CD4-positive, alpha-beta T cell (primary cell): Measurements from ENCODE around the gene CYP21A2. TPM values are rescaled to one million over a fixed set of nuclear protein-coding genes. Genes with fewer than 3 reads are reported as not detected.

ENCODE experiments used
- ATAC-seq: fragments of 200-7000 bp; cut with Tn5 transposase; one replicate; pipeline ENCODE4 v1.10.0; 2022; ENCODE audit warnings: mild to moderate bottlenecking; ENCODE audit not compliant: poor library complexity
- CTCF ChIA-PET: fragments of 350-600 bp; sonication (Branson Sonifier 250); formaldehyde crosslinking; loops from one replicate; lab custom pipeline; 2021; ENCODE audit warnings: antibody characterized with exemption, inconsistent platforms; lab: Charles Lee
- POLR2A ChIA-PET: fragments of 350-600 bp; sonication (Branson Sonifier 250); formaldehyde crosslinking; loops from one replicate; lab custom pipeline; 2021; ENCODE audit warnings: antibody characterized with exemption, inconsistent platforms; lab: Charles Lee
- DNase-seq, 14 experiments: peaks; one replicate each; pipeline ENCODE4 v3.0.0-alpha.2; 2013 to 2020; ENCODE audit warnings: mixed read lengths in 2 of 14
- H3K27ac ChIP-seq, 2 donors: one replicate each; pipeline versions ENCODE4 v1.5.1 to v1.7.0; 2013; ENCODE audit warnings: low read length in 2 of 2, low read depth in 1 of 2, mild to moderate bottlenecking in 1 of 2
- H3K27me3 ChIP-seq, 2 experiments: 1 replicate in 1 of 2; 2 replicates in 1 of 2; pipeline versions ENCODE4 v1.6.1 to v1.7.0; 2013; ENCODE audit warnings: low read length in 2 of 2, control low read depth in 1 of 2, mild to moderate bottlenecking in 1 of 2, moderate library complexity in 1 of 2; ENCODE audit not compliant: insufficient read depth in 2 of 2, control insufficient read depth in 1 of 2
- H3K36me3 ChIP-seq: one replicate; pipeline ENCODE4 v1.6.1; 2013; ENCODE audit warnings: low read length, control low read depth; ENCODE audit not compliant: insufficient read depth
- H3K4me1 ChIP-seq: one replicate; pipeline ENCODE4 v1.6.1; 2013; ENCODE audit warnings: low read length, control low read depth; ENCODE audit not compliant: insufficient read depth
- H3K4me3 ChIP-seq: one replicate; pipeline ENCODE4 v1.5.1; 2013; ENCODE audit warnings: mild to moderate bottlenecking, low read length, moderate library complexity
- H3K9me3 ChIP-seq, 2 experiments: 1 replicate in 1 of 2; 2 replicates in 1 of 2; pipeline versions ENCODE4 v1.6.1 to v1.7.0; 2013; ENCODE audit warnings: low read length in 2 of 2, mild to moderate bottlenecking in 2 of 2, control low read depth in 1 of 2, moderate library complexity in 1 of 2; ENCODE audit not compliant: control insufficient read depth in 1 of 2, insufficient read depth in 1 of 2
- H3K27ac Mint-ChIP-seq: one replicate; pipeline ENCODE4 v1.8.0; 2020; ENCODE audit warnings: mixed read lengths
- H3K27me3 Mint-ChIP-seq: one replicate; pipeline ENCODE4 v1.8.0; 2021; ENCODE audit warnings: mixed read lengths
- H3K36me3 Mint-ChIP-seq: one replicate; pipeline ENCODE4 v1.8.0; 2021; ENCODE audit warnings: low read depth, mixed read lengths
- H3K4me1 Mint-ChIP-seq: one replicate; pipeline ENCODE4 v1.8.0; 2021; ENCODE audit warnings: low read depth, mixed read lengths
- H3K4me3 Mint-ChIP-seq: one replicate; pipeline ENCODE4 v1.8.0; 2020; ENCODE audit warnings: mild to moderate bottlenecking, mixed read lengths
- H3K9me3 Mint-ChIP-seq: one replicate; pipeline ENCODE4 v1.8.0; 2020; ENCODE audit warnings: mixed read lengths
- CTCF ChIP-seq: fragments of 200-600 bp; IDR thresholded peaks from one replicate; pipeline ENCODE4 v1.8.0; 2022; ENCODE audit warnings: antibody characterized with exemption, mild to moderate bottlenecking
- intact Hi-C, 2 experiments: fragments of 100-400 bp; cut with DNase I in 1 of 2; cut with micrococcal nuclease in 1 of 2; formaldehyde crosslinking; loops; one replicate each; pipeline versions ENCODE4 v1.15.1 to v1.9.0; 2023 to 2025; cut with DNase I, micrococcal nuclease
- total RNA-seq, 174 experiments: library from RNA in 2 of 174; stranded (reverse) in 2 of 174; gene quantifications; one replicate each; pipeline ENCODE4 v1.2.3 and lab custom pipeline; 2021 to 2026

The CYP21A2 gene
- total RNA-seq, 2 experiments from 2014 or later = 0.17 to 0.36 TPM

DNA sequence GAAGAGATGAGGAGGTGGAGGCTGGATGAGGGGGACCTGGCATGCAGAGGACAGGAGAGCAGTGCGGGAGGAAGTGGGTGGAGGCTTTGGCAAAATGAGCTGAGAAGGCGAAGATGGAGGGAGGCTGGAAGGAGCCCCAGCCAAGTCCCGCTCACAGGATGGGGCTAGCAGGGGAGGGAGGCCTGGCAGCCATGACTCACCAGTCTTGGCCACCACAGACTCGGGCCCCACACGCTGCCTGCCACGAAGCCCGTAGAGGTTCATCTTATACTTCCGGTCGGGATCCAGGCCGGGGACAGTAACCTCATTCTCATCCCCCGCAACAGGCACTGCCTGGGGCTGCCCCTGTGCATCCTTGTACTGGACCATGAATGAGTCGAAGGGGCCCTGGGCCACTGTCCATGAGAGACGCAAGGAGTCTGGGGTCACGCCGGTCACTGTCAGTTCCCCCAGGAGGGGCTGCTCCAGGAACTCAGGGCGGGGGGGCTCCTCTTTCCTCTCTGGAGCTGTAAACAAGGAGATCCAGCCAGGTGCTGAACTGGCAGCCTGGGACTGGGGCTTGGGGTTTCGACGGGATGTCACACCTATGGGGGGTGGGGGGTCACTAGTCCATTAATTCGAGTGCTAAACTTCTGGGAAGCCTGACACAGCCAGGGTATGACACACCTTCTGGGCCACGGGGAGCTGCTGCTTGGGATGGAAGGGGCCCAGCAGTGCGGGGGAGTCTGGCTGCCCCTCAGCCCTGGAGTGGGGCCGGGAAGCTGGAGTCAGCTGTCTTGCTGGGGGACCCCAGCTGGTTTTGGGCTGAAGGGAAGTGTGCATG lies 43.2 kb downstream of the CYP21A2 start:
- H3K27me3 ChIP-seq = peaks cover 10 to 12% of the 10 kb centered on the region in 2 experiments
- H3K27ac Mint-ChIP-seq = no peak overlapping the region
- intact Hi-C loops = no loop called here
- H3K4me1 ChIP-seq = no peaks in the 10 kb centered on the region
- no peak for TF ChIP-seq CTCF
- ChIA-PET CTCF (interaction anchor here (0.9 kb wide), 1 partner anchor 22 kb away, joined by 3 read pairs; no protein-coding TSS in a partner anchor), POLR2A (no interaction called here)
- ATAC-seq = no peak
- H3K27ac ChIP-seq = no peak overlapping the region
- peaks cover 17% of the 10 kb centered on the region for H3K27me3 Mint-ChIP-seq
- H3K4me3 ChIP-seq = no peak overlapping the region
- no peaks in the 10 kb centered on the region for H3K9me3 ChIP-seq
- no peaks in the 10 kb centered on the region for H3K4me1 Mint-ChIP-seq
- no peak for DNase-seq
- H3K36me3 Mint-ChIP-seq = no peaks in the 10 kb centered on the region
- H3K4me3 Mint-ChIP-seq = no peak overlapping the region
- H3K36me3 ChIP-seq = no peaks in the 10 kb centered on the region
- no peaks in the 10 kb centered on the region for H3K9me3 Mint-ChIP-seq

DNA sequence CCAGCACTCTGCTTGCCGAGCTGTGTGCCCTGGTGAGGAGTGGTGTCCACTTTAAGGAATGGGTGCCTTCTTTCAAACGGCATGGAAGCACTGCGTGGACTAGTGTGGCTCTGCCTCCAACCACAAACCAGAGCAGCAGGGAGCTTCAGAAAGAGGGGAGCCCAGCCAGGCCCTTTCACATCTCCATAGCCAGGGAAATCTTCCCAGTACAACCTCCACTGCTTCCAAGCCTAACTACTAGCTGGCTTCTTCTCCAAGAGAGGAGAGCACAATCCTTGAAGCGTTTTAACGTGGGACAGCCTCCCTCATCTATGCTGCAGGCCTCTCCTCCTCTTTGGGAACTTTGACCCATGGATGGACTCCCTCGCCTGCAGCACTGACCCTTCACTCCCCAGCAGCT lies 44.3 kb downstream of the CYP21A2 start:
- ATAC-seq (no peak), DNase-seq (no peak)
- ChIA-PET POLR2A (no interaction called here), CTCF (no interaction called here)
- intact Hi-C loops = no loop called here
- no peaks in the 10 kb centered on the region for H3K9me3 ChIP-seq
- no peak overlapping the region for H3K27ac ChIP-seq
- peaks cover 17 to 18% of the 10 kb centered on the region in 2 experiments for H3K27me3 ChIP-seq
- no peak for TF ChIP-seq CTCF
- Mint-ChIP-seq H3K9me3 (no peaks in the 10 kb centered on the region), H3K27ac (no peak overlapping the region), H3K4me3 (no peak overlapping the region), H3K4me1 (peaks cover 6% of the 10 kb centered on the region), H3K36me3 (no peaks in the 10 kb centered on the region), H3K27me3 (peaks cover 24% of the 10 kb centered on the region)
- peaks cover 10% of the 10 kb centered on the region for H3K4me1 ChIP-seq
- H3K4me3 ChIP-seq = no peak overlapping the region
- H3K36me3 ChIP-seq = no peaks in the 10 kb centered on the region

- DNase-seq (no peak), ATAC-seq (no peak)
- no peaks in the 10 kb centered on the region for H3K36me3 Mint-ChIP-seq
- H3K27ac Mint-ChIP-seq = no peak overlapping the region
- ChIA-PET POLR2A (no interaction called here), CTCF (no interaction called here)
- Histone ChIP-seq H3K4me3 (no peak overlapping the region), H3K36me3 (no peaks in the 10 kb centered on the region), H3K27ac (no peak overlapping the region), H3K9me3 (no peaks in the 10 kb centered on the region), H3K27me3 (peaks cover 17 to 18% of the 10 kb centered on the region in 2 experiments), H3K4me1 (peaks cover 11% of the 10 kb centered on the region)
- peaks cover 6% of the 10 kb centered on the region for H3K4me1 Mint-ChIP-seq
- H3K4me3 Mint-ChIP-seq = no peak overlapping the region
- no peaks in the 10 kb centered on the region for H3K9me3 Mint-ChIP-seq
- H3K27me3 Mint-ChIP-seq = peaks cover 24% of the 10 kb centered on the region
- intact Hi-C loops = no loop called here
- no peak for TF ChIP-seq CTCF
Observed at GRCh38 chr6:32082935-32083334, 44.7 kb downstream of the CYP21A2 start.
